Measurements from ENCODE around the gene KRTAP19-6.
"Not testable (repeated sequence)": the region's sequence is repeated elsewhere in the genome, so short reads cannot be mapped to it uniquely, and the experiment has no call there.

The KRTAP19-6 gene, protein sequence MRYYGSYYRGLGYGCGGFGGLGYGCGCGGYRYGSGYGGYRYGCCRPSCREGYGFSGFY

DNA sequence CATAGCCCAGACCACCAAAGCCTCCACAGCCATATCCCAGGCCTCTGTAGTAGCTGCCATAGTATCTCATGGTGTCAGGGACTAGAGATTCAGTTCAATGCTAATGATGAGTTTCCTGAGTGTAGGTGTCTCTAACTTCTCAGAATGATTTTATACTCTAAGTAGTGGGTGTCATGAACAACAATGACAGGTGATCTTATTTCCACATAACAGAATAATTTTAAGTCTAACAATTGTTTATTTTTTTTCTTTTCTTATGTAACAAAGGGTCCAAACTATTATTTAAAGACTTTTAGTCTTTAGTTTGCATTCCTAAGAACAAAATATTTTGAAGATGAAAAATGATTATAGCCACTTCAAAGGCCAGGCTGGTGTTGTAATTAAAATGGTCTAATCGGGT lies at the start of gene KRTAP19-6:
TSS of gene KRTAP19-6 (minus strand) at position 101 of the 400 bp plus-strand sequence. CDS start at position 70, 31 bp downstream.
- FAIRE-seq, result no peak

DNA sequence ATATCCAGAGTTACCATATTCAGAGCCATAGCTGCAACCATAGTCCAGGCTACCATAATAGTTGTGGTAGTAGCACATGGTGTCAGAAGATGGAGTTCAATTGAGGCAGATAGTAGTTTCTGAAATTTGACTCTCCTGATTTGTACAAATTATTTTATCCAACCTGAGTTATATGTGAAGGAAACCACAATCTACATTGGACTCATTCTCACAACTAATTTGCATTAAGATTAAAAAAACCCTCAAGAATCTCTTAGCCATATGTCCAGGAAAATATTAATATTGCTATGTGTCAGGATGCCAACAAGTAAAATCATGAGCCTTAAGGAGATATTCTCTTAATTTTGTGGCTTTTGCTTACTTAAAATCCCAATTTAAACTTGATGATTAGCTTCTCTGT lies 48.6 kb upstream of the KRTAP19-6 start, which contains the start of gene KRTAP22-2:
TSS of gene KRTAP22-2 (minus strand) at position 101 of the 400 bp plus-strand sequence.
- no peak for FAIRE-seq

DNA sequence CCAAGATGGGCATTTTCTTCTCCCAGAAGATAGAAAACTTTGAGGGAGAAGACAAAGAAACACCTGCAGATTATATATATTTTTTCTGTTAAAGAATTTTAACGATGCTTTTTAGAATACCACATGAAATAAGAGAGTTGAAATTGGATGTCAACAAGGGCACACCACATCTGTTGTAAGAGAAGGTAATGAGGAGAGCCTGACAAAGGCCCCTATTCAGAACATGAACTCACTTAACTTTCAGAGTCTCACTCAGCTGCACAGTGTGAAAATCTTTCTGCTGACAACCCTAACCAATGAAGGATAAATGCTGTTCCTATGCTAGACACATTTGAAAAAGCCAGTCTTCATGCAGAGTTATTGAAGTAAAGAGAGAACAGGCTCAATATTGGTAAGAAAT lies 41.2 kb upstream of the KRTAP19-6 start:
- no peak for FAIRE-seq

DNA sequence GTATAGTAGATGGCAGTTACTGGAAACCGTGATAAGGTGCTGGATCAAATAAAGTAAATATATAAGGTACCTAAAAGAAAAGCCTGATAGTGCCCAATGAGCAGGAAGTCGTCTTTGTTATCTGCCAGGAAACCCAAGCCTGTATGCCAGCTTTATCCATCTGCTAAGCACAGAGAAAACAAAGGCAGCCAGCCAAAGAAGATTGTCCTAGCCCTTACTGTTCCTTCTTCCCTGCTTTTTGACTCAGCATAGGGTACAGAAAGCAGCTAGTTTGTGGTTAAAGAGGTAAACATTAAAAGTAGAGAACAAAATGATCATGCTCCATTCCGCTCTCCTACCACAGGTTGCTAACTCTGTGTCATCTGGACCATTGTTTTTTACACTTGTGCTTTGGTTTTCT lies 38.5 kb upstream of the KRTAP19-6 start:
- FAIRE-seq, result no peak

DNA sequence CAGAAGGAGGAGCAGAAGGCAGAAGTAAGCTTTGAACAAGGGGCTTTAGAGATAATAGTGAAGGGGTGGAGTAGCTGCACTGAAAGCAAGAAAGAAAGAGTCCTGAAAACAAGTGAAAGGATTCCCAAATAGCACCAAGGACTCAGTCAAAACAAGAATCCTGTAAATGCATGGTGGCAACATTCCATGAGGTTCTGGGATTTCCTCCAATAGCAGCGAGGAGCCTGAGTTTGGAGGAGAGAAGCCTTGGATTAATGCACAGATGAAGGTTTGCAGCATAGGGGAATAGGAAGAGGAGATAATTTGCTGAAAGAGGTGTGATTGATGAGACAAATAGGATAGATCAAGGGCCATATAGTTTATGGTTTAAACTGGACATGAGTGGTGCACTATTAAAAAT lies 37.7 kb upstream of the KRTAP19-6 start:
- FAIRE-seq, result no peak

DNA sequence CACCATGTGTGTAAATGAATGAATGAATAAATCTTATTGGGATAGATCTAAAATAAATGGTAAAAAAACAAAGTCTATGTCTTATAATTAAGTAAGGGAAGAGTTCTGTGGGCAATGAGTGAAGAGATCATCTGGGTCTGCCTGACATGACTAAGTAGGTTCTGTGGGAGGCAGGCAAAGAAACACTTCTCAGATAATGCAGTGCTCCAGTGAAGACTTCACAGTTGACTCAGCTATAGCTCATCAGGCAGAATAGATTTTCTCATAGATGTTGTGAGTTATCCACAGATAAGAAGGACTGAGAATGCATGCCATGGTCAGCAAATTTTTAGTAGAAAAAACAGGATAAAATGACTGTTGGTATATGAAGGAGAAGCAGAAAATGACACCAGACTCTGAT lies 36.1 kb upstream of the KRTAP19-6 start:
- FAIRE-seq, result no peak

DNA sequence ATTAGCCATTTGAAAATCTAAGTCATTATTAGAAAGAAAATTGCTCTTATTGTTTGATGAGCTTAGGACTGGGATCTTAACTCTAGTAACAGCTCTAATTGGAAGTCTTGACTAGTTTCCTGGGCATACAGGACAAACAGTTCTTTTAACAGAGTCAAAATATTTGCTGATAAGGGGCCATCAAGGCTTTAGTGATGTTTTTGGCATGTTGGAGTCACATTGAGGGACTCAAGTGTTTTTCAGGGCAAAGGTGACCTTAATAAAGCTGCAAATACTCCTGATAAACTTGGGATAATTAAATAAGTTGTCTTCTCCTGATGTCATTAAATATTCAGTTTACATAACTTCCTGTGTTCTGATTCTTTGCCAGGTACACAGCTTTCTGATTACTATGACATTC lies 26.0 kb upstream of the KRTAP19-6 start:
- no peak for FAIRE-seq

DNA sequence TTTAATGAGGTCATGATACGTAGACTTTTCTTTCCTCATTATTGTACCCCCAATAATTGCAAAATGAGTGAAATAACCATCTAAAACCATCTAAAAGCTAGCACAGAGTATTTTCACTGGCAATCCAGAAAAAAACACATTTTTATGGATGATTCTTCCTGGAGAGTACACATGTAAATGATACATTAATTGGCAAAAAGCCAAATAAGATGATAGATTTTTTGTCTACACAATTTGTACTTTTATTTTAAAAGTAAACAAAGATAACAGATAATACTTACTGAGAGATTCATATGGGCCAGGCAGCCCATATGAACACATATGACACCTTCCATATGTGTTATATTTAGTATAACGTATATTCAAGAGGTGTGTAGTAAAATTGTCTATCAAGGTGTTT lies 22.0 kb upstream of the KRTAP19-6 start:
- no peak for FAIRE-seq

DNA sequence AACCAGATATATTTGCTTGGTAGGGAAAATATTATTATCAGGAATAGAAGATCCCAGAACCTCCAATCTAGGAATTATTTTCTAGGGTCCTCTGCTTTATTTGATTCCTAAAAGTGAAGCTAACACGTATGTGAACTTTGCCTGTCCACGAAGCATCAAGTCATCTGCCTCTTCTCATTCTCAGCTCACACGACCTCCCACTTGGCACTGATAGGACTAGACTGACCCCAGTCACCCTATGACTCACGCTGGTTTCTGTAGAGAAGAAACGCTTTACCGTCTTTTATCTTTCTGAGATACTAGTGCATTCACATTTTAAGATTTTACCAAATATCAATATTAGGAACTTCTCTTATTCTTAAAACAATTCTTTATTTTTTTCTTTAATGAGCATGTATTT lies 21.4 kb upstream of the KRTAP19-6 start:
- no peak for FAIRE-seq

DNA sequence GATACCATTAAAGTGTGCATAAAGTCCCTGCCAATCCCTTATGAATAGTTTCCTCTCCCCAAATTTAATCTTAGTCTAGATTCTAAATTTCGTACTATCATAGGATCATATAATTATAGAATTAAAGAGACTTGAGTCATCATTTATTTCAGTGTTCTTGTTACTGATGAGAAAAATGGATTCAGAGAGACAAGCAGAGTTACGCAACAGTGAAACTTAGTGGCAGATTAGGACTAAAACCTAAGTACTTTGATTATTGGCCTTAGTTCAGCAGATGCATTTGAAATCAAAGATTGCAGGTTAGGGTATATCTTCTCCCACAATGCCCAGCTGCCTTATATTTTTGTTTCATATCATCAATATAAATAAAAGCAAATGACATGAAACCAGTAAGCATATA lies 20.3 kb upstream of the KRTAP19-6 start:
- FAIRE-seq, result no peak

DNA sequence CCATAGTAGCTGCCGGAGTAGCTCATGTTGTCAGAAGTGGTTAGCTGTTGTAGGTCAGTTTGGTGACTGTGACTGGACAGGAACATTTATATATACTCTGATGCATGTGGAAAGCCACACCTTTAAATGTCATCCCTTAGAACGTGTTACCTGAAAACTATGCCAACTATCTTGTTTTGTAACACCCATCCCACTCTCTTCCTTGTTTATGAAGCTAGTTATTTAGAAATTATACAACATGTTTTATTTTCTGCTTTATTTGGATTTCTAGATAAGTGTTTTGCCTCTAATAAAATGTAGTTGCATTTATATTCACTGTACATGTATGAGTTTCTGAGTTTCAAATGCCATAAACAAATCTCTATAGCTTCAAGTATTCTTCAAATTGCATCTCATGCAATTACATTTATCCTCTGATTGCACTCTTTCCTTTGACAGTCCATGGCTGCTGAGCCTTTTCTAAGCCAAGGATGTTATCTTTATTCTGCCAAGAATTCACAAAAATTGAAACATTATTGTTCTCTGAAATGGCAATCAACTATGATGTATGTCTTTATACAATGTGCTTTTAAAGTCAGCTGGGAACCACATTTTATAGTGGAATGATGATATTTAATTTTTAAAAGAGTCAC lies 19.7 kb upstream of the KRTAP19-6 start, which contains the start of gene KRTAP19-7:
TSS of gene KRTAP19-7 (minus strand) at position 51 of the 632 bp plus-strand sequence. CDS start at position 26, 25 bp downstream.
- FAIRE-seq, result no peak

DNA sequence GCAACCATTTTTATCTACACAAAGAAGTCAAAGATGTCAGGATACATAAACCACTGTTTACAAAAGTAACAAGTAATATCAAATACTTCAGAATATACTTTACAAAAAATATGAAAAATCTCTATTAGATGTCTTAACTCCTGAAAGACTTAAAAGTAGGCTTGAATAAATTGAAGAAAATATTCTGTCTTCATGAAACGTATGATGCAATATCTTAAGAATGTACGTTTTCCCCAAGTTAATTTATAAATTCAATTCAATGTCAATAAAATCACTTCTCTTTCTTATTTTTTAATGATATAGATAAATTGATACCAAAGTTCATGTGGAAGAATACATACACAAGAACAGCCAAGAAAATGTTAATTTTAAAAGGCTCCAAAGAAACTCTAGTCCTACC lies 13.4 kb upstream of the KRTAP19-6 start:
- no peak for FAIRE-seq

DNA sequence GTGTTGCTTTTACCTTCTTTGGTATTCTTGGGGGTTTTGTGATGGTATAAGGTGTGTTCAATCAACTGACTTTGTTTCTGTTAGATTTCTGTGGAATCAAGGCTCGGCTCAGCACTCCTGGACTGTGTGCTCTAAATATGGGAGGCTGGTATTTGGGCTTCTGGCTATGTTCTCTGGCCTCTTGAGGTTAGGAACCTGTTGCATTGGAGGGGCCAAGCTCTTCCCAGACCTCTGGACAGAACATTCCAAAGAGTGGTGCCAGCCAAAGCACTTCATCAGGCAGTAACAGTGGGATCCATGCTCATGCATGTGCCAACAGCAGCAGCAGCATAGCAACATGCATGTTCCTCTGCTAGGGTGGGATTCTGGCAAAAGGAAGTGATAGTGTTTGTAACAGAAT lies 11.1 kb upstream of the KRTAP19-6 start:
- FAIRE-seq, result no peak

DNA sequence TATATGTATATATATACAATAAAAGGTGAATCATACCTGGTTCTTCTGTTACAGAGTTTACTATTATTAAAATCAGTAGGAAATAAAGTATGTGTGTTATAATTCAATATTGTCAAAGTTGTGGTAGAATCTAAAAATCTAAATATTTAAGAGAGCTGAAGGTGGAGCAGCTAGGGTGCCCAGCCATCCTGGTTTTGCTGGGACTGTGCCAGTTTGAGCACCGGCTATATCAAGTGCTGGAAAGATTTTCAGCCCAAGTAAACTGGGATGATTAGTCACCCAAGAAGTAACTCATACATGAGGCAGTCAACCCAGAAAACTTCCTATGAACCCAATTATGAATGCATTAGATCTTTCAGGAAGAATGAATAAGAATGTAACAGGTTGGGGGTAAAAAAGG lies 22.8 kb downstream of the KRTAP19-6 start:
- FAIRE-seq, result no peak

DNA sequence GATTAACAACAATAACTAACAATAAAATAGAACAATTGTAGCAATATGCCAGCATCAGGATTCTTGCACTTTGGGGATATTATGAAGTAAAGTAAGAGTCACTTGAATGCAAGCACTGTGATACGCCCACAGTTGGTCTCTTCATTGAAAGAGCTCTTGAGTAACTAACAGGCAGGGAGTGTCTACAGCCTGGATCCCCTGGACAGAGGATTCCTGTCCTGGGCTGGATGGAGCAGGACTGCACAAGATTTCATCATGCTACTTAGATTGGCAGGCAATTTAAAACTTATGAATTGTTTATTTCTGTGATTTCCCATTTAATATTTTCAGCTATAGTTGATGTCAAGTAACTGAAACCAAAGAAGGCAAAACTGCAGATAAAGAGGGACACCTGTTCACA lies 26.0 kb downstream of the KRTAP19-6 start:
- no peak for FAIRE-seq

DNA sequence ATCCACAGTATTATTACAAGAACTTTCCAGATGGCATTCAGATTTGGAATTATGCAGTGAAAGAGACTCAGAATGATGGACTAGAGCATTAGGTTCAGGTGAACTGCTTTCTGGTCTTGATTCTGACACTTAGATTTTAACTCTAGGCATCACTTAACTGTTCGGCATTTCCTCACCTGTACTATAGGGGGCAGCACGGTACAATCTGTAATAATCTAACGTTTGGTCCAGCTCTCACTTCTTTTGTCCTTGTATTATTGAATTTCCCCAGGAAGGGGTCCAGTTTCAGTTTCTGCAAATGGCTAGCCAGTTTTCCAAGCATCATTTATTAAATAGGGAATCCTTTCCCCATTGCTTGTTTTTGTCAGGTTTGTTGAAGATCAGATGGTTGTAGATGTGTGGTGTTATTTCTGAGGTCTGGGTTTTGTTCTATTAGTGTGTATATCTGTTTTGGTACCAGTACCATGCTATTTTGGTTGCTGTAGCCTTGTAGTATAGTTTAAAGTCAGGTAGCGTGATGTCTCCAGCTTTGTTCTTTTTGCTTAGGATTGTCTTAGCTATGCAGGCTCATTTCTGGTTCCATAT lies 36.0 kb downstream of the KRTAP19-6 start:
- FAIRE-seq, result not testable (repeated sequence)

DNA sequence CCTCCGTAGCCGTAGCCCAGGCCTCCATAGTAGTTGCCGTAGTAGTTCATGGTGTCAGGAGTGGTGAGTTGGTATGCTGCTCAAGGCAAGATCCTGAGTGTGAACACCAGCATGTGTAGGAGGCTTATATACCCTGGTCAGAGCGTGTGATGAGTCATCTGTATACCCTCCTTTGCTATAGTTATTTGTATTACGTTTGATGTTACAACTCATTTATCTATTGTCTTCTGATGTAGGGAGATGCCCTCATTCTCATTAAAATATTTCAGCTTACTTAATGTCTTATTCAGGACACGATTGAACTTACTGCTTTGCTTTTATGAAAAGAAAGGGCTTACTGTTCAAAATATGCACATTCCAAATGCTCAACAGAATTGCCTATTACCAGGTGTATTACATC lies 39.6 kb downstream of the KRTAP19-6 start, which contains the start of gene KRTAP19-5:
TSS of gene KRTAP19-5 (minus strand) at position 101 of the 400 bp plus-strand sequence. CDS start at position 50, 51 bp downstream.
- no peak for FAIRE-seq

DNA sequence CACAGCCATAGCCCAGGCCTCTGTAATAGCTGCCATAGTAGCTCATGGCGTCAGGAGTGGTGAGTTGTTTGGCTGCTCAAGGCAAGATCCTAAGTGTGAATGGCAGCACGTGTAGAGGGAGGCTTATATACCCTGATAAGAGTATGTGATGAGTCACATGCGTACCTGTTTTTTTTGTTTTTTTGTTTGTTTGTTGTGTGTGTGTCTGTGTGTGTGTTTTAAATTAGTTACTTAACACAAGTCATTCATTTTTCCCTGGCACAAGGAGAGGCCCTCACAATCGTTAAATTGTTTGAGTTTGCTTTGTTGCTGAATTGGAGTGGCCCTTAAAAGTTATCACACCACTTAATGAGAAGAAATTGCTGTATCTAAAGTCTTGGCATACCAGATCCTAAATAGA lies 44.6 kb downstream of the KRTAP19-6 start, which contains the start of gene KRTAP19-4:
TSS of gene KRTAP19-4 (minus strand) at position 101 of the 400 bp plus-strand sequence. CDS start at position 46, 55 bp downstream.
- no peak for FAIRE-seq

DNA sequence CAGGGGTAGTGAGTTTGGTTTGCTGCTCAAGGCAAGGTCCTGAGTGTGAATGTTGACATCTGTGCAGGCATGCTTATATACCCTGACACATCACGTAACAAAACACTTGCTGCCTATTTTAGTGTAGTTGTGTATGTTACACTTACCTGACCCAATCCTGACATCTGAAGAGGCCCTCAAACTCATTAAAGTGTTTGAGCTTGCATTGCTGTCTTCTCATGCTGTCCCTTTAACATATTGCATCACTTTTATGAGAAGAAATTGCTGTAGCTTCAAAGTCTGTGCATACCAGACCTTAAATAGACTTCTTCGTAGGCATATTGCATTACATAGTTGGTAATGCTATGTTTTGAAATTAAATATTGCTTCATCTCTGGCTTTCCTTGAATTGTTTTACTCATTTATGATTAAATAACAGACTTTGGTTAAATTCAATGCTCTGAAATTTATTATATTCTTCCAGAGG lies 49.7 kb downstream of the KRTAP19-6 start, which contains the start of gene KRTAP19-3:
TSS of gene KRTAP19-3 (minus strand) at position 51 of the 466 bp plus-strand sequence. CDS start 56 bp downstream, outside the sequence.
- FAIRE-seq, result no peak

All from A204.1 (cell line).